Mesothelial cell of epicardium (in vitro differentiated cells): ENCODE results near the gene DBNDD1. TPM values are rescaled to one million over a fixed set of nuclear protein-coding genes. Genes with fewer than 3 reads are reported as not detected.

Experiments
- DNase-seq, 2 experiments: peaks; one replicate each; pipeline ENCODE4 v3.0.0; 2021; ENCODE audit warnings: low spot score in 2 of 2; ENCODE audit not compliant: unreplicated experiment in 2 of 2
- H3K27ac Mint-ChIP-seq: 2 replicates; pipeline ENCODE4 v1.8.0; 2021; ENCODE audit warnings: mixed read lengths
- H3K27me3 Mint-ChIP-seq: 2 replicates; pipeline ENCODE4 v1.8.0; 2021; ENCODE audit warnings: low read depth, mixed read lengths
- H3K36me3 Mint-ChIP-seq: 2 replicates; pipeline ENCODE4 v1.8.0; 2021; ENCODE audit warnings: mixed read lengths
- H3K4me1 Mint-ChIP-seq: 2 replicates; pipeline ENCODE4 v1.8.0; 2021; ENCODE audit warnings: mixed read lengths
- H3K4me3 Mint-ChIP-seq: 2 replicates; pipeline ENCODE4 v1.8.0; 2021; ENCODE audit warnings: mild to moderate bottlenecking, moderate library complexity, mixed read lengths
- H3K9me3 Mint-ChIP-seq: 2 replicates; pipeline ENCODE4 v1.8.0; 2021; ENCODE audit warnings: mixed read lengths
- CTCF ChIP-seq: fragments of 200-600 bp; sonication (generic); IDR thresholded peaks from one replicate; pipeline ENCODE4 v1.5.0; 2021; ENCODE audit warnings: antibody characterized with exemption; ENCODE audit not compliant: unreplicated experiment
- total RNA-seq: library from RNA; stranded (reverse); gene quantifications from 3 replicates; pipeline ENCODE4 v1.2.1, GENCODE V29; 2021

Gene DBNDD1
- total RNA-seq, 1 donor from 2014 or later: 10.2 TPM

GRCh38 chr16:90012991-90013745 lies 6.1 kb downstream of the DBNDD1 start:
- H3K4me1 Mint-ChIP-seq: no peaks in the 10 kb centered on the region
- H3K27me3 Mint-ChIP-seq: peaks cover 10% of the 10 kb centered on the region
- H3K4me3 Mint-ChIP-seq: no peak overlapping the region
- H3K27ac Mint-ChIP-seq: no peak overlapping the region
- H3K9me3 Mint-ChIP-seq: no peaks in the 10 kb centered on the region
- no peaks in the 10 kb centered on the region for H3K36me3 Mint-ChIP-seq
- TF ChIP-seq CTCF: no peak
- DNase-seq: no peak

- H3K9me3 Mint-ChIP-seq: no peaks in the 10 kb centered on the region
- H3K27ac Mint-ChIP-seq: no peak overlapping the region
- peaks cover 2% of the 10 kb centered on the region for H3K27me3 Mint-ChIP-seq
- no peak for TF ChIP-seq CTCF
- no peak overlapping the region for H3K4me3 Mint-ChIP-seq
- no peak for DNase-seq
- no peaks in the 10 kb centered on the region for H3K4me1 Mint-ChIP-seq
- no peaks in the 10 kb centered on the region for H3K36me3 Mint-ChIP-seq
These were observed 7.3 kb downstream of the DBNDD1 start for GRCh38 chr16:90011908-90012501.

GRCh38 chr16:90011508-90011819 lies 7.8 kb downstream of the DBNDD1 start:
- TF ChIP-seq CTCF: no peak
- H3K27ac Mint-ChIP-seq: no peak overlapping the region
- no peaks in the 10 kb centered on the region for H3K9me3 Mint-ChIP-seq
- H3K4me3 Mint-ChIP-seq: no peak overlapping the region
- H3K27me3 Mint-ChIP-seq: no peaks in the 10 kb centered on the region
- no peaks in the 10 kb centered on the region for H3K36me3 Mint-ChIP-seq
- no peak for DNase-seq
- H3K4me1 Mint-ChIP-seq: no peaks in the 10 kb centered on the region

GRCh38 chr16:90010676-90011507 lies 8.4 kb downstream of the DBNDD1 start:
- H3K27ac Mint-ChIP-seq: no peak overlapping the region
- no peak overlapping the region for H3K4me3 Mint-ChIP-seq
- no peak for DNase-seq
- no peaks in the 10 kb centered on the region for H3K4me1 Mint-ChIP-seq
- H3K27me3 Mint-ChIP-seq: no peaks in the 10 kb centered on the region
- no peak for TF ChIP-seq CTCF
- H3K9me3 Mint-ChIP-seq: no peaks in the 10 kb centered on the region
- H3K36me3 Mint-ChIP-seq: no peaks in the 10 kb centered on the region

GRCh38 chr16:90009172-90009899 lies 9.9 kb downstream of the DBNDD1 start:
- H3K4me3 Mint-ChIP-seq: no peak overlapping the region
- H3K27ac Mint-ChIP-seq: no peak overlapping the region
- H3K27me3 Mint-ChIP-seq: no peaks in the 10 kb centered on the region
- H3K4me1 Mint-ChIP-seq: no peaks in the 10 kb centered on the region
- no peaks in the 10 kb centered on the region for H3K36me3 Mint-ChIP-seq
- TF ChIP-seq CTCF: no peak
- DNase-seq: no peak
- no peaks in the 10 kb centered on the region for H3K9me3 Mint-ChIP-seq
